ENCODE data around the gene NME4.

Gene NME4

GRCh38 chr16:373848-374615 is 23.0 kb upstream of the NME4 start:
- Histone ChIP-seq H3K27me3 (ENCODE audit: insufficient read depth, poor library complexity, severe bottlenecking) (no peaks in the 10 kb centered on the region), H3K27ac (replicated peaks) (no peak overlapping the region), H3K4me3 (replicated peaks; ENCODE audit: insufficient read depth, low read length) (no peak overlapping the region)
- TF ChIP-seq GABPA (IDR thresholded peaks at IDR 0.05; ENCODE audit: low read depth) (no peak), SPI1 (IDR thresholded peaks at IDR 0.05; ENCODE audit: borderline replicate concordance, low read depth) (no peak), CTCF (IDR thresholded peaks at IDR 0.05; ENCODE audit: insufficient read depth, low read length) (no peak)
- TF ChIP-seq, protein P1, sequence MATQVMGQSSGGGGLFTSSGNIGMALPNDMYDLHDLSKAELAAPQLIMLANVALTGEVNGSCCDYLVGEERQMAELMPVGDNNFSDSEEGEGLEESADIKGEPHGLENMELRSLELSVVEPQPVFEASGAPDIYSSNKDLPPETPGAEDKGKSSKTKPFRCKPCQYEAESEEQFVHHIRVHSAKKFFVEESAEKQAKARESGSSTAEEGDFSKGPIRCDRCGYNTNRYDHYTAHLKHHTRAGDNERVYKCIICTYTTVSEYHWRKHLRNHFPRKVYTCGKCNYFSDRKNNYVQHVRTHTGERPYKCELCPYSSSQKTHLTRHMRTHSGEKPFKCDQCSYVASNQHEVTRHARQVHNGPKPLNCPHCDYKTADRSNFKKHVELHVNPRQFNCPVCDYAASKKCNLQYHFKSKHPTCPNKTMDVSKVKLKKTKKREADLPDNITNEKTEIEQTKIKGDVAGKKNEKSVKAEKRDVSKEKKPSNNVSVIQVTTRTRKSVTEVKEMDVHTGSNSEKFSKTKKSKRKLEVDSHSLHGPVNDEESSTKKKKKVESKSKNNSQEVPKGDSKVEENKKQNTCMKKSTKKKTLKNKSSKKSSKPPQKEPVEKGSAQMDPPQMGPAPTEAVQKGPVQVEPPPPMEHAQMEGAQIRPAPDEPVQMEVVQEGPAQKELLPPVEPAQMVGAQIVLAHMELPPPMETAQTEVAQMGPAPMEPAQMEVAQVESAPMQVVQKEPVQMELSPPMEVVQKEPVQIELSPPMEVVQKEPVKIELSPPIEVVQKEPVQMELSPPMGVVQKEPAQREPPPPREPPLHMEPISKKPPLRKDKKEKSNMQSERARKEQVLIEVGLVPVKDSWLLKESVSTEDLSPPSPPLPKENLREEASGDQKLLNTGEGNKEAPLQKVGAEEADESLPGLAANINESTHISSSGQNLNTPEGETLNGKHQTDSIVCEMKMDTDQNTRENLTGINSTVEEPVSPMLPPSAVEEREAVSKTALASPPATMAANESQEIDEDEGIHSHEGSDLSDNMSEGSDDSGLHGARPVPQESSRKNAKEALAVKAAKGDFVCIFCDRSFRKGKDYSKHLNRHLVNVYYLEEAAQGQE (IDR thresholded peaks at IDR 0.05; ENCODE audit: insufficient replicate concordance, low read depth): no peak
- DNase-seq (ENCODE audit: low read depth in 1 of 2, low spot score in 1 of 2): no peak

GRCh38 chr16:374616-374926 is 22.4 kb upstream of the NME4 start:
- H3K4me3 ChIP-seq (replicated peaks; ENCODE audit: insufficient read depth, low read length): no peak overlapping the region
- no peaks in the 10 kb centered on the region for H3K27me3 ChIP-seq (ENCODE audit: insufficient read depth, poor library complexity, severe bottlenecking)
- no peak for TF ChIP-seq POLR2AphosphoS5 (IDR thresholded peaks at IDR 0.05; ENCODE audit: low read depth)
- no peak for TF ChIP-seq GABPA (IDR thresholded peaks at IDR 0.05; ENCODE audit: low read depth)
- no peak for TF ChIP-seq SPI1 (IDR thresholded peaks at IDR 0.05; ENCODE audit: borderline replicate concordance, low read depth)
- TF ChIP-seq, protein P1 (IDR thresholded peaks at IDR 0.05; ENCODE audit: insufficient replicate concordance, low read depth): no peak
- no peak for TF ChIP-seq CTCF (IDR thresholded peaks at IDR 0.05; ENCODE audit: insufficient read depth, low read length)
- no peak for DNase-seq (ENCODE audit: low read depth in 1 of 2, low spot score in 1 of 2)
- no peak overlapping the region for H3K27ac ChIP-seq (replicated peaks)

GRCh38 chr16:375212-375611 is 21.8 kb upstream of the NME4 start:
- no peak overlapping the region for H3K4me3 ChIP-seq (replicated peaks; ENCODE audit: insufficient read depth, low read length)
- no peak overlapping the region for H3K27ac ChIP-seq (replicated peaks)
- H3K27me3 ChIP-seq (ENCODE audit: insufficient read depth, poor library complexity, severe bottlenecking): no peaks in the 10 kb centered on the region
- TF ChIP-seq GABPA (IDR thresholded peaks at IDR 0.05; ENCODE audit: low read depth) (no peak), CTCF (IDR thresholded peaks at IDR 0.05; ENCODE audit: insufficient read depth, low read length) (no peak), SPI1 (IDR thresholded peaks at IDR 0.05; ENCODE audit: borderline replicate concordance, low read depth) (no peak), POLR2AphosphoS5 (IDR thresholded peaks at IDR 0.05; ENCODE audit: low read depth) (no peak)
- TF ChIP-seq, protein P1 (IDR thresholded peaks at IDR 0.05; ENCODE audit: insufficient replicate concordance, low read depth): no peak
- DNase-seq (ENCODE audit: low read depth in 1 of 2, low spot score in 1 of 2): no peak

Measured in HL-60 (cell line).